Colonic mucosa (tissue), 4 donors: ENCODE measurements around the gene PRICKLE4. TPM values are rescaled to one million over a fixed set of nuclear protein-coding genes. Genes with fewer than 3 reads are reported as not detected.

Experiments used
- DNase-seq: peaks from one replicate; pipeline ENCODE4 v3.0.0-alpha.2; 2020
- H3K27ac ChIP-seq: fragments of 200-600 bp; one replicate; pipeline ENCODE4 v1.8.0; 2021
- H3K27me3 ChIP-seq: fragments of 200-600 bp; one replicate; pipeline ENCODE4 v1.8.0; 2021
- H3K36me3 ChIP-seq: fragments of 200-600 bp; one replicate; pipeline ENCODE4 v1.8.0; 2021
- H3K4me1 ChIP-seq: fragments of 200-600 bp; one replicate; pipeline ENCODE4 v1.8.0; 2021; ENCODE audit warnings: mild to moderate bottlenecking
- H3K4me3 ChIP-seq: fragments of 200-600 bp; one replicate; pipeline ENCODE4 v1.8.0; 2021
- H3K9ac ChIP-seq, 2 donors: one replicate each; pipeline ENCODE4 v1.7.0; 2013; ENCODE audit warnings: control low read depth in 2 of 2, low read depth in 2 of 2, low read length in 2 of 2
- H3K9me3 ChIP-seq: fragments of 200-600 bp; one replicate; pipeline ENCODE4 v1.8.0; 2021
- CTCF ChIP-seq: fragments of 200-600 bp; IDR thresholded peaks from one replicate; pipeline ENCODE4 v1.8.0; 2022; ENCODE audit warnings: antibody characterized with exemption, mild to moderate bottlenecking
- intact Hi-C: fragments of 100-400 bp; cut with DNase I; formaldehyde crosslinking; loops from one replicate; pipeline ENCODE4 v1.14.1; 2022
- total RNA-seq, 2 donors: library from RNA; stranded (reverse); fragmentation: NEBNext Ultra II Directional in 1 of 2; extraction: Animal tissue kit (Norgen Biotek cat#: 25700) in 1 of 2; gene quantifications; one replicate each; pipeline ENCODE4 v1.2.1, GENCODE V29; 2021
- donor health status: healthy.
- donor health status: DM: no; HTN: no; CAD: no.
- donor health status: DM: no; HTN: no; CAD: no.

The PRICKLE4 gene
- total RNA-seq, 2 donors from 2014 or later = 1.8 to 4.8 TPM

GRCh38 chr6:41748542-41748941, 32.0 kb upstream of the PRICKLE4 start:
- Histone ChIP-seq H3K27ac (no peak overlapping the region), H3K36me3 (no peaks in the 10 kb centered on the region), H3K4me3 (no peak overlapping the region), H3K27me3 (no peaks in the 10 kb centered on the region), H3K9me3 (no peaks in the 10 kb centered on the region), H3K9ac (no peak overlapping the region), H3K4me1 (no peaks in the 10 kb centered on the region)
- DNase-seq = no peak
- no peak for TF ChIP-seq CTCF
- intact Hi-C loops = no loop called here

- intact Hi-C loops = no loop called here
- Histone ChIP-seq H3K27me3 (no peaks in the 10 kb centered on the region), H3K9ac (no peak overlapping the region), H3K4me1 (no peaks in the 10 kb centered on the region), H3K27ac (no peak overlapping the region), H3K9me3 (no peaks in the 10 kb centered on the region), H3K36me3 (no peaks in the 10 kb centered on the region), H3K4me3 (no peak overlapping the region)
- TF ChIP-seq CTCF = no peak
- no peak for DNase-seq
These were observed 30.2 kb upstream of the PRICKLE4 start for GRCh38 chr6:41750374-41750773.

- Histone ChIP-seq H3K36me3 (no peaks in the 10 kb centered on the region), H3K4me1 (no peaks in the 10 kb centered on the region), H3K27ac (no peak overlapping the region), H3K4me3 (no peak overlapping the region), H3K27me3 (no peaks in the 10 kb centered on the region), H3K9me3 (no peaks in the 10 kb centered on the region), H3K9ac (no peak overlapping the region)
- DNase-seq = no peak
- intact Hi-C loops = no loop called here
- TF ChIP-seq CTCF = no peak
These were observed 24.7 kb upstream of the PRICKLE4 start for GRCh38 chr6:41755895-41756294.

GRCh38 chr6:41756354-41756753, 24.2 kb upstream of the PRICKLE4 start:
- H3K4me1 ChIP-seq = no peaks in the 10 kb centered on the region
- intact Hi-C loops = no loop called here
- no peak for DNase-seq
- no peaks in the 10 kb centered on the region for H3K36me3 ChIP-seq
- H3K9me3 ChIP-seq = no peaks in the 10 kb centered on the region
- TF ChIP-seq CTCF = no peak
- H3K4me3 ChIP-seq = no peak overlapping the region
- no peak overlapping the region for H3K27ac ChIP-seq
- H3K27me3 ChIP-seq = no peaks in the 10 kb centered on the region
- H3K9ac ChIP-seq = no peak overlapping the region

GRCh38 chr6:41757271-41757670, 23.3 kb upstream of the PRICKLE4 start:
- H3K4me1 ChIP-seq = no peaks in the 10 kb centered on the region
- no peaks in the 10 kb centered on the region for H3K36me3 ChIP-seq
- H3K27me3 ChIP-seq = no peaks in the 10 kb centered on the region
- no peak overlapping the region for H3K9ac ChIP-seq
- intact Hi-C loops = no loop called here
- no peaks in the 10 kb centered on the region for H3K9me3 ChIP-seq
- no peak for DNase-seq
- H3K27ac ChIP-seq = no peak overlapping the region
- no peak for TF ChIP-seq CTCF
- no peak overlapping the region for H3K4me3 ChIP-seq
